HG03442 (cell line): Measurements from ENCODE around the gene DNASE1L3.
A peak's percentile ranks its signal among the peaks of the same experiment; 100 is the strongest.
"Not testable (repeated sequence)": the region's sequence is repeated elsewhere in the genome, so short reads cannot be mapped to it uniquely, and the experiment has no call there.

Source experiments
- ATAC-seq: cut with Tn5 transposase; IDR thresholded peaks from one replicate; pipeline ENCODE4 v1.9.1; 2021; ENCODE audit warnings: mild to moderate bottlenecking, moderate library complexity; ENCODE audit not compliant: unreplicated experiment

Gene DNASE1L3

DNA sequence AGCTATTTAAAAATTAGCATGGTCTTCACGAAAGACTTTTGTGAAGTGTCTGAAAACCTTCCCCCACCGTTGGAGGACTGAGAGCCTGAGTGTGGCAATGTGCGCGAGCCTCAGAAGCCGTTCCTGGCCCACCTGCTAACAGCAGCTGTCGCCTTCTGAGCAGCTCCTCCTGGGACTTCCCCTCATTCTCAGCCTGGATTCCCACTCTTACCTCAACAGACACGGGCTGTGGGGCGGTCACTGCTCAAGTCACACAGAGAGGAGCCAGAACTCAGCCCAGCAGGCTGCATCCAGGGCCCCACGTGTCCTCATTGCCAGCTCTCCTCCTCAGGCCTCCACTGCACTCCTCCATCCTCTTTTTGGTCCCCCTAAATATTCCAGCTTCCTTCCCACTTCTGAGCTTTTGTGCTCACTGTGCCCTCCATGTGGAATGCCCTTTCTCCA, 7.8 kb downstream of the DNASE1L3 start:
- peak; percentile 79 for ATAC-seq

DNA sequence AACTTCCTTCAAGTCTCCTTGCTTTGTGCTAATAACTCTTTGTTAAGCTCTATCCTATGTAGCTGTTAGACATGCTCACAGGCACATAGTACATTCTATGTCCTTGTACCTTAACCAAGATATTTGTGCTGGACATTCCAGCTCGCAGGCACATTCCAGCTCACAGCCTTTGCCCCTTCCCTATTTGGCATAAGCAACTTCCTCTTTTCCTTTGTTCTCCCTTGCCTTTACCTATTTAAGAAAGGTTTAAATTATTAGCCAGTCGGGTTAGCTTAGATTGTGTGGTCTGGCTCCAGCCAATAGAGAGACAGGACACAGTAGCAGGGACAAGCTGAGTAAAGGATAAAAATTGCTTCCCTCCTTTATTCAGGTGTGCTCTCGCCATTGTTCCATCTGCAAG, 9.3 kb downstream of the DNASE1L3 start:
- ATAC-seq, result not testable (repeated sequence)

DNA sequence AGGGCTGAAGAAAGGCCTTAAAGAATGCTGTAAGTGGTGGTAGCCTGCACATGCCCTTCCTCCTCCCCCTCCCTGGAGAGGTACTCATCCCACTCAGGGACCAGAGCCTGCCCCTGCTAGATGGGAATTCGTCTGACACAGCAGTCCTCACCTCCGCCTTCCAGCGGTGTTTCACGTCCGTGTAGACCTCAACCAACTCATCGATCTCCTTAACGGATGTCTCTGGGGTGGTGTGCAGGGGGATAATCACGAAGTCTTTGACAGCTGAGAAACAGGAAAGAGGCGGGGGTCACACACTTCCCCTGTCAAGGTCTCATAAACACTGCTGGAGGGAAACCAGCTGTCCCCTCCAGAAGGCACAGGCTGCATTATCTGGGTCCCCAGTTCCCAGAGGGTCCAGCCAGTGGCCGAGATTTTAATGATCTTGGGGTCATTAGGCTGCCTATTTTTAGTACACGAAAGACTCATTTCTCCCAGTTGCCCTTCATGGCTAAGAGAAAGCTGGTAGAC, 9.9 kb downstream of the DNASE1L3 start:
- ATAC-seq, result no peak

DNA sequence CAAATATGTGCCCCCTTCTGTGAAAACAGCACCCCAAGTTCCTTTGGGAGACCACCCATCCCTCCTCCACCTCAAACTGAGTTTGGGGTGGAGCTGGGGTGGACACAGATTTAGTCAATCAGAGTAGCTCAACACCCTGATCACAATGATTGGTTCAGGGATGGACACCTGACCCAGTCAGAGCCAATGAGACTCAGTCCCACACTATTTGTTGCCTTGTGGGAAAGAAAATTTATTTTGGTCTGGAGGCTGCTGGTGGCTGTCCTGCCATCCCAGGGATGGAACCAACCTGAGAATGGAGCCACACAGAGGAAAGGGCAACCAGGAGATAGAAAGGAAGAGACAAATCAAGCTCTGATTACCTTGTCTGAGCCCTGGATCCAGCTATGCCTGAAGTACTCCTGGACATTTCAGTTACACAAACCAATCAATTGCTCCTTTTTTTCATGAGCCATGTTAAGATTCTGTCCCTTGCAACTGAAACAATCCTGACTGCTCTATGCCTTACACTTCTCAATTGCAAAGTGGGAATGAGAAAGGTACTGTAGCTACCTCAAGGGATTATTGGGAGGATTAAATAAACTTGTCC, 10.6 kb downstream of the DNASE1L3 start:
- no peak for ATAC-seq

DNA sequence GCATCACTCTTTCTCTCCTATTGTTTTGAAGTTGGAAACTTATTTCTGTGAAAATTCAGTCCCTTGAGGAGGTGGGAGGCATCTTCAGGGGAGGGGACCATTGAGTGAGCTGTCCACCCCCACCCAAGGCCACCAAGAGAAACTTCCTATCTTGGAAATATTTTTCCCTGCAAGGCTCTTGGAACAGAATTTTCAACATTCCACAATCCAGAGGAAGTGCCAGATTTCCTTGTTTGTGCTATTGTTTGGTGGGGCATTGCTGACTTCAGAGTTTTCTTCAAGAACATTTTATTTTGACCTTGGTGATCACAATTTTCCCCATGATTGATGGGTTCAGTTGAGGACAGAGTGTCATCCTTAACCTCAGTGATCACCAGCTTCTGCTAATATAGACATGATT, 12.0 kb downstream of the DNASE1L3 start:
- ATAC-seq, result no peak

DNA sequence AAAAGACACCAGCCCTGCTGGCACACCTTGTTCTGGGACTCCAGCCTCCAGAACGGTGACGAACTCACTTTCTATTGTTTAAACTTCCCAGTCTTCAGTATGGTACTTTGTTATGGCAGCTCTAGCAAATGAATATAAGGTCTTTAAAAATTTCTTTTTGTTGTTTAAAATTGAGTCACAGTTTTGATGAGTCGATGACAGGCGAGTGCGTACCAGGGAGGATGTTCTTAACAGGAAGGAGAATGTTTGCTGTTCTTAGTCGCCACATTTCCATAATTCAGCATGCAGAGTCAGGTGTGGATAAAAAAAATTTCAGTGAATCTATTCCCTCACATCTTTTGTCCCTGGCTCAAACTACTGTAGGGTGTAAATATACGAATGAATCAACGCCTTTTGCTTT, 12.4 kb downstream of the DNASE1L3 start:
- ATAC-seq, result no peak

DNA sequence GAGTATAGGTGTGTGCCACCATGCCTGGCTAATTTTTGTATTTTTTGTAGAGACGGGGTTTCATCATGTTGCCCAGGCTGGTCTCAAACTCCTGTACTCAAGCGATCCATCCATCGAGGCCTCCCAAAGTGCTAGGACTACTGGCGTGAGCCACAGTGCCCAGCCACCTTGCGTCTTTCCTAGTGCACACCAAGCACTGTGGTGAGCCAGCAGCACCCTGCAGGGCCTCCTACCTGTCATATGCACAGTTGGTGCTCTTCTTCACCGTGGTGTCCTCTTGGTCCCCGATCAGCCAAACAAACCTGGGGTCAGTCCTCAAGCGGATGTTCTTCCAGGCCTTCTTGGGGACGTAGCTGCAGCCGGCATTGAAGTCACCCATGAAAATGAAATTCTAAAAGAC, 13.2 kb downstream of the DNASE1L3 start:
- no peak for ATAC-seq

DNA sequence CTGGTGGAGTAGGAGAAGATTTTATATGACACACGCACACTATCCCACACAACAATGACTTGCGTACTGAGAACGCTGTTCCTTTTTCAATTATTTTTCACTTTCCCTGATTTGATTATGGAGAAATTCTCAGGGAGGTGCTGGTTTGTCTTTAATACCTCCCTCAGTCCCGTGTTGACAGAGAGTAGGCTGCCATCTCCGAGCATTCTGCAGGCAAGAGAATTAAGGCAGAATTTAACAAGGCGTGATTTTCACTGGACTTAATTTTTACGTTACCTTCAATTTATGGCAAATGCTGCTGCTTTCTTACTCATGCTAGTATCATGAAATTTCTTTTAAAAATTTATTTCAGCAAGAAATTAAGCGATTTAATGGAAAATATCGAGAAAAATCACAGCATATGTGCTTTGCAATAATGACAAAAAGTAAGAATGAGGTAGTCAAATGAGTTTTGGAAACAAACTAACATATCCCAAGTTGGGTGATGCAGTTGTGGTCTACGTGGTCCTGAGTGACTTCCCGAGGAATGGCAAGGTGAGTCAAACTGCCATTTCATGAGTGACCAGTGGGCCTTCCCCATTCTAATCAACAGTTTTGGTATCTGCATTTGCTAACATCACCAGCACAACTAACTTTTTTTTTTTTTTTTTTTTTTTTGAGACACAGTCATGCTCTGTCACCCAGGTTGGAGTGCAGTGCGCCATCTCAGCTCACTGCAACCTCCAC, 16.9 kb downstream of the DNASE1L3 start:
- no peak for ATAC-seq

DNA sequence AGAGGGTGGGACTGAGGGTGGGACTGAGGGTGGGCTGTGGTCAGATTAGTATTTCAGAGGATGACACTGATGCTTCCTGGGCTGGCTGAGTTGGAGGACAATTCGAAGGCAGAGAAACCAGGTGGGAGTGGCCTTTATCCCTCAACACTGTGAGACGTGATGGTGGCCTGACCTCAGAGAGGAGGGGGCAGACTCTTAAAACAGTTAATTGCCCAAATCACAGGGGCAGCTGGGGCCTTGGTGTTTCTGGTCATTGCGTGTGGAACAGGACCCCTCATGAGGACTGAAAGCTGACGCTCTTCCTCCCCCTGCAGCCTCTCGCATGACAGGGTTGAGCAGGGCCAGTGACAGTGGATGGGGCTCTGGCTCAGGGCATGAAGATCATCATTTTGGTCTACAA, 18.7 kb downstream of the DNASE1L3 start:
- no peak for ATAC-seq

DNA sequence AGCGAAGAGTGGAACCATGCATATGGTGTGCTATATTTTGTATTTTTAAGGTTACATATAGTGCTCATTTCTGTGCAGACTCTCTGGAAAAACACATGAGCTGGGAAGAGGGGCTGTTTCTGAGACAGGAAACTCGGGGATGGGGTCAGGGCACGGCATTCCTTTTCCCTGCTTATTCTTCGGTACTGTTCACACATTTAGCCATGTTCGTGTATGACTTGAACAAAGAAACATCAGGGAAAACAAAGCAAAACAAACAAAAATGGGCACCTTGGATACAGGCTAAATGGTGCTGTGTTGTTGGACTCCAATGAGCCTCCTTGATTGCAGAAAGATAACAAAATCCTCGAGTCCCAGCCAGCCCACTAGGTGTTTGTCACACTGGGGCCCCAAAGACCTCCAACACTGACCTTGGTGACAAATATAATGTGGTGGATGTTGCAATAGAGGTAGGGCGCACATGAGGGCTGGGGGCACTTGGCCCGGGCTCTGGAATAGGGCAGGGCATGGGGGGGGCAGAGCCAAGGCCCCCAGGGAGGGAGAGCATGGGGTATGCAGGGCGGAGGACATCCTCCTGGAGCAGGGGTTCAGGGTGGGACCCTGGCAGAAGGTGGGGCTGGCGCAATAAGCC, 19.3 kb downstream of the DNASE1L3 start:
- no peak for ATAC-seq

DNA sequence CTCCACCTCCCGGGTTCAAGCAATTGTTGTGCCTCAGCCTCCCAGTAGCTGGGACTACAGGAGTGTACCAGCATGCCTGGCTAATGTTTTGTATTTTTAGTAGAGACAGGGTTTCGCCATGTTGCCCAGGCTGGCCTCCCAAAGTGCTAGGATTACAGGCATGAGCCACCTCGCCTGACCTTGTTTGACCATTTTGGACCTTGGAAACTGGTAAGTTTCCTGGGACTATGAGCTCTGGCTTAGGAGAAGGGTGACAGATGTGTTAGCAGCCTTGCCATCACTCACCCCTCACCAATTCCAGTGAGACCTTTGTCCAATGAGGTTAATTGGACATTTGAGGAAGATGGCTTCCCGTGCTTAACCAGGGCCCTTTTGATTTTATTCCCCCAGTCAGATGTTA, 19.9 kb downstream of the DNASE1L3 start:
- no peak for ATAC-seq

DNA sequence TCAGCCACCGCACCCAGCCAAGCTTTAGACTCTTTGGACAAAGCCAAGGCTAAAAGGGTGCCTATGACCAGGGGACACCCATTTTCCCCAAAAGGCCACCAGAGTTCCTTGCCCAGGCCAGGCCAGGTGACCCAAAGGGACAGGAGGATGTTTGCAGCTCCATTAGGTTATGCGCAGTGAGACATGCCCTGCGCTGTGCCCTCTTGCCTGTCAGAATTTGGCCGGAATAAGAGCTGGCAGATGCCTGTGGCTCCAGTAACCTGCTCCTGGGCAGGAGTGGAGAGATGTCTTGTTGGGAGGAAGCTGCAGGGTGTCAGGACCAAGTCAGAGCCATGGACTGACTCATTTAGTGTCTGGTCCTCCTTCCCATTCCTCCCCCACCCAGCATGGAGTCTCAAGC, 20.5 kb downstream of the DNASE1L3 start:
- no peak for ATAC-seq

DNA sequence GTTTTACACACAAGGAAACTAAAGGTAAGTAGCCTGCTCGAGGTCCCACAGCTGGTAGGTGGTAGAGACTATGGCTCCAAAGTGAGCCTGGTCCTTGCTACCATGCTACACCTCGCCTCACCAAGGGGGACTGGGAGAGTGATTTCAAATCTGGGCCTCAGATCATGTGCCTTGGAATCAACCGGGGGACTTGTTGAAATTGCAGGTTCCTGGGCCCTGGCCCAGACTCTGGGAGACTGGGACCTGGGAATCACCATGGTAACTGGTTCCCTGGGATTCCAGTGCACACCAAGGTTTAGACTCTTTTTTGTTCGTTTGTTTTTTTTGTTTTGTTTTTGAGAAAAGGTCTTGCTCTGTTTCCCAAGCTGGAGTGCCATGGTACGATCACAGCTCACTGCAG, 21.1 kb downstream of the DNASE1L3 start:
- ATAC-seq, result no peak

DNA sequence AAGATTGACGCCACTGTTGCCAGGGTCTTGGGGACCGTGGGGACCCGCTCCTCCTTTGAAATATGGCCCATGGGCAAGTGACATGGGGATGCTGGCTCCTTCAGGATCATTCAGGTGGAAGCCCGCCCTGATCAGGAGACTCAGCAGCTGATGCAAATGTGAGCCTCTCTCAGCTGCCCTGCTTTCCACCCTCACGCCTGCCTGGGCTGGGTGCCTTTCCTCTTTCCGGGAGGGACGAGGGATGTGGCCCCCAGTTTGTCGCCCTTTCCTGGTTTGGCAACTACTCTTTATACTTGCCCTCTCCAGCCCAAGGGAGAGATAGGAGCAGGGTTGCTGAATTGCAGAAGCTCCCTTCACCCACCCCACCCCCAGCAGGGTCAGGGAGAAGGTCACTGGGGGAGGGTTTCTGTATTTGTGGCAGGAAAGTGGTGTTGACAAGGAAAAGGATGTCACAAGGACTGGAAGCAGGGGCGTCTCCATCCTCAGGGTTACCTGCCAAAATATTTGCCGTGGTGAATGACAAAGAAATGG, 21.8 kb downstream of the DNASE1L3 start:
- ATAC-seq, result no peak

DNA sequence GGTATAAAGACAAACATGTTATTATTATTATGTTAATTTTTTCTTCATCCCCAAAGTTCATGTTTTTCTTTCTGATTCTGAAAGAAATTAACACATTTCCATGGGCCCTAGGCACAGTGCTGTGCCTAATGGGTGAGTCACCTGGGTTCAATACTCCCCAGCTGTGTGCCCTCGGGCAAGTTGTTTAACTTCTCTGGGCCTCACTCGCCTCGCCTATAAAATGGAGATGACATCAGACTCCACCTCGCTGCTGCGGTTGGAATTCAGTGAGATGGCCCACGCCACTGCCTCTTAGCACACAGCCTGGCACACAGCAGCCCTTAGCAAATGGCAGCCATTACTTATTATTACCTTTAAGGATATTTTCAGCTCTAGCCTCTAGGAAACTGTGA, 22.6 kb downstream of the DNASE1L3 start:
- no peak for ATAC-seq

DNA sequence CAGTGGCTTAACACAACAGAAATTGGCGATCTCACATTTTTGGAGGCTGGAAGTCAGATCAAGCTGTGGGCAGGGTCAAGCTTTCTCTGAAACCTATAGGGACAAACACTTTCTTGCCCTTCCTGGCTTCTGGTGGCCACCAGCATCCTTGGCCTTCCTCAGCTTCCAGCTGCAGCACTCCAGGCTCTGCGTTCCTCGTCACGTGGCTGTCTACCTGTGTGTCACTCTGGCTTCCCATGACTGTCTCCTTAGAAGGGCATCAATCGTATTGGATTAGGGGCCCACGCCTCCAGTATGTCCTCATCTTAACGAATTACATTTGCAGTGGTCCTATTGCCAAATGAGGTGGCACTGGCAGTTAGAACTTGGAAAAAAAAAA, 25.8 kb downstream of the DNASE1L3 start:
- no peak for ATAC-seq

DNA sequence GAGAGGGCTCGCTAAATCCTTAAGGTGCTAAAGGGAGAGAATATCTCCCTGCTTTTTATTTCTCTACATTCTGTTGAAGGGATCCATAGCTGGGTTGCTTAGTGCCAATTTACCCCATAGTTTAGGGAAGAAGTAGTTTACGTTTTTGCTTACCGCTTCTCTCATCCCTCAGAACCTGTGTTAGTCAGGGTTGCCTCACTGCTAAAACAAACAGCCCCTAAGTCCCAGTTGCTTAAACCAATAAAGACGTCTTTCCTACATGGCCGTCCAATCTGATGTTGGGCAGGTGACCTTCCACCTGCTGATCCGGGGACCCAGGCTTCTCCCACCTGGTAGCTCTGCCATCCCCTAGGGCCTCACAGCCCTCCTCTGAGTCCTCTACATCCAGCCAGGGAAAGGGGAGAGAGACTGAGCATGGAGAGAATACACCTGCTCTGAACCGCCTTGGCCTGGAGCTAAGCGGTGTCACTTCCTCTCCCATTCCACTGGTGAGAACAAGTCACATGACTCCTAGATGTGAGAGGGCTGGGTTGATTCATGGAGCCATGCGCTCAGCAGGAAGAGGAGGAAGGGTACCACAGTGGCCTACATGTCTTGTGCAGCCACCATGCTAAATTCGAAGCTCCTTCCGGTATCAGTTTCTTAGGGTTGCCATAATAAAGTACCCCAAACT, 26.3 kb downstream of the DNASE1L3 start:
- no peak for ATAC-seq

DNA sequence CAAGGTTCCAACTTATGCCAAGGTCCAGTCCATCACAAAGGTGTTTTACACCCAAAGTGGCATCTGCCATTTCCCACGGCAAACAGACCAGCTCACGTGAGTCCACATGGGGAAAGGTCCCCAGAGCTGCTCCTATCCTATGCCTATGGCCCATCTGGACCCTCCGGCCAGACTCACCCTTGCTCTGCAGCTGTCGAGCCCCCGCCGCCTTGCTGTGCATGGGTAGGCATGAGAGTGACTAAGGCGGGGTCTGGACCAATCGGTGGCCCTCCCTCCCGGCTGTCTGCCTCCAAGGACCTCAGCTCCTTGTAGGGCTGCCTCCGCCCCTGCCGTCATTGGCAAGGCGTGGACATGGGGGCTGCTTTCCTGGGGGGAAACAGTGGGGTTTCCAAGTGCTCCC, 26.9 kb downstream of the DNASE1L3 start:
- ATAC-seq, result no peak

DNA sequence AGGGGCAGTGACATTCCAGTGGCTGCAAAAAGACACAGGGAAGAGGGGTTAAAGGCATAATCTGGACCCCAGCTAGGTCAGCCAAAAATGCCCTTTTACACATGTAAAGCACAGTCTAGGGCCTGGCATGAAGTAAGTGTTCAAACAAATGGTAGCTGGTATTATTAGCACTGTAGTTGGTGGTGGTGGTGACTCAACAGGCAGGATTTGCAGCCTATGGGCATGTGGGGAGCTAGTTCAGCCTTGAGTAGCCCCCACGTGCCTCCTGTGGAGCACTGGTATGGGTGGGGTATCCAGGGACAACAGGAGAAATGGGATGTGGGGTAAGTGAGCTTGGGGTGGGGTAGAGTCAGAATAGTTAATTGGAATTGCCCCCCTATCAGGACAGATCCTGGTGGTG, 27.6 kb downstream of the DNASE1L3 start:
- no peak for ATAC-seq

DNA sequence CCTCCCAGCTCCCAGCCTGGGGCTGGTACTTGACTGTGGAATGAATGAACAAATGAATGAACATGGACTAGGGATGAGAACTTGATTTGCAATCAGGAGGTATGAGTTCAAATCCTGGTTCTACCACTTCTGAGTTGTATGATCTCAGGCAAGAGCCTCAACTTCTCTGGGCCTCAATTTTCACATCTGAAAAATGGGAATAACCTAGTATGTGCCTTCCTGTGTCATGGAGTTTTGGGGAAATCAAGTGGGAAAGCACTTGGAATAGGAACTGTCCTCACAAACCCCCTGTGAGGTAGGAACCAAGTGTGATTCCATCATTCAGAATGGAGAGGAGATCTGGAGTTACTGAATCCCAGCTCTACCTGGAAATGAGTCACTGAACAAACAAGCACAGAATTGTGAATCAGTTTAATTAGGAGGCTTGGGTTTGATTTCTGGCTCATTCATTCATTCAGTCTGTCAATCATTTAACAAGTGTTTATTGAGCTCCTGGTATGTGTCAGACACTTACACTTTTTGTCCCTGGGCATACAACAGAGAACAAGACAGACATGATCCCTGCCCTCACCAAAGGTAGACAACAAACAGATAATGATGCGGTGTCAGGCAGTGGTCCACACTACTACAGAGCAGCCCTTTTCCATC, 29.7 kb downstream of the DNASE1L3 start:
- no peak for ATAC-seq
